GM18873 (cell line): ENCODE data around the gene CRMP1.

Source experiments
- ATAC-seq: cut with Tn5 transposase; IDR thresholded peaks from one replicate; pipeline ENCODE4 v1.9.1; 2021; ENCODE audit warnings: mild to moderate bottlenecking, moderate library complexity, moderate number of reproducible peaks; ENCODE audit not compliant: unreplicated experiment, low FRiP score

Gene CRMP1

GRCh38 chr4:5893004-5893580 lies at the start of gene CRMP1:
CRMP1 (minus strand) TSS chr4:5893086; CDS start chr4:5892969, 117 bp downstream.
- ATAC-seq: no peak

- no peak for ATAC-seq
Measured at GRCh38 chr4:5941601-5942000, 48.7 kb upstream of the CRMP1 start.

GRCh38 chr4:5940470-5941203 lies 47.8 kb upstream of the CRMP1 start:
- no peak for ATAC-seq

DNA sequence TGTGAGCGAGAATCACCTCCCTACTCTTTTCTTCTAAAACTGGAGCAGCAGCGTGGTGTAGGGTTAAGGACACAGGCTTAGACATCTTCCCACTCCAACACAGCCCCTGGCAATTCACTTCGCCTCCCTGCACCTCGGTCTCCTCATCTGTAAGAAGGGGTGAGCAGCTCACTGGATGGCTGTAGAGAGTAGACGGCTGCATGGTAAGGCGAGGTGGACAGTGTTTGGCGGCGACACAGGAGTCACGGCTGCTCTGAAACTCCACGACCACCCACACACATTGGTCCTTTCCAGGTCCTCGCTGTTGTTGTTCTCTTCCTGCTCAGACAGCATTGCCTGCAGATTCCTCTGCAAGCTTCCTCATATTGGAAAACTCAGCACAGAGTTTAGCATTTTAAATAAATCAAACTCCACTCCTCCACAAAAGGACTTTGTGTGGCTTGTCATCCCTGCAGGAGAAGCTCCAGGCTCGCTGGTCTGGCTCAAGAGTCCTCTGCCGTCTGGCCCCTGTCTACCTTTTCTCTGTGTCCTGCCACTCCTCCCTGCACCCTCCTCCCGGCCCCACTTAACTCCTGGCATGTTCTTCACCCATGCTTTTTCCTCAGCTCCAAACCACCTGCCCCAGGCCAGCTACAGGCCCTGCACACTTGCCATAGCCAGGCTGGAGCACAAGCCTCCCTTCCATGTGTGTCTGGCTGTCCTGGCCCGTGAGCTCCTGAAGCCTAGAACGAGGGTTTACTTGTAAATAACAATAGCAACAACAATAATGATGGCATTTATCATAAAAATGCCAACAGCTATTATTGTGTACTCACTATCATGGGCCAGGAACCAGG lies 41.3 kb upstream of the CRMP1 start:
- ATAC-seq: no peak

DNA sequence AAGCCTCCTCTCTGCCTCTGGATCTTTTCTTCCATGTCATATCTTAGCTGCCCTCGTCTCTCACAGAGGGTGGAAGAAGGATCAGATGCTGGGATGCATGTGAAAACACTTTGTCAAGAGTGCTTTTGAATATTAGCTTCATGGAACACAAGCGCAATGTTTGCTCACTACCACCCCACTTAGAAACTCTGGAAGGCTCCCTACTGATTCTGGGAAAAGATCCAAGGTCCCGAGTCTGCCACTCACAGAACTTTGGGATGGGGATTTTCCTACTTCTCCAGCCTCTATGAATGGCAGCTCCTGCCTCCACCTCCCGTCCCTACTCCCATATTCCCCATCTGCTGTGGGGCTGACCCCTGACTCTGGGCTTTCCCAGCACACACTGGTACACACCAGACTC lies 40.2 kb upstream of the CRMP1 start:
- no peak for ATAC-seq

- ATAC-seq: no peak
Measured at GRCh38 chr4:5932035-5932568, 39.2 kb upstream of the CRMP1 start.

- no peak for ATAC-seq
Measured at GRCh38 chr4:5931526-5931925, 38.6 kb upstream of the CRMP1 start.

- ATAC-seq: no peak
Measured at GRCh38 chr4:5930876-5931275, 38.0 kb upstream of the CRMP1 start.

DNA sequence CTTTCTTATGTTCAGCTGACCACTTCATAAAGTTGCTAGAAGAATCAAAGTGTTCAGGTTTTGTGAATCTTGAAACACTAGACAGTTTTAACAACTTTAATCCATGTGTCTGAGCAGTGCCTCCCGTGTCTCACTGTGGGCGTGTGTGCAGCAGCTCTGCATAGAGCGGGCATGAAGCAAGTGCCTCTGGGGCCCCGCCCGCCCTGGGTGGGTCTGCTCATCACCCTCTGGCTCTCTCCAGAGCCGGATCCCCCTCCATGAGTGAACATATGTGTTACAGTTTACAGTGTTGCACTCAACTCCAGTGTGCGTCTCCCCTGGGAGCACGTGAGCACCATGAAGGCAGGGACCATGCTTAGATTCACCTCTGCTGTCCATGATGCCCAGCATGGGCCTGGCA lies 37.6 kb upstream of the CRMP1 start:
- no peak for ATAC-seq

DNA sequence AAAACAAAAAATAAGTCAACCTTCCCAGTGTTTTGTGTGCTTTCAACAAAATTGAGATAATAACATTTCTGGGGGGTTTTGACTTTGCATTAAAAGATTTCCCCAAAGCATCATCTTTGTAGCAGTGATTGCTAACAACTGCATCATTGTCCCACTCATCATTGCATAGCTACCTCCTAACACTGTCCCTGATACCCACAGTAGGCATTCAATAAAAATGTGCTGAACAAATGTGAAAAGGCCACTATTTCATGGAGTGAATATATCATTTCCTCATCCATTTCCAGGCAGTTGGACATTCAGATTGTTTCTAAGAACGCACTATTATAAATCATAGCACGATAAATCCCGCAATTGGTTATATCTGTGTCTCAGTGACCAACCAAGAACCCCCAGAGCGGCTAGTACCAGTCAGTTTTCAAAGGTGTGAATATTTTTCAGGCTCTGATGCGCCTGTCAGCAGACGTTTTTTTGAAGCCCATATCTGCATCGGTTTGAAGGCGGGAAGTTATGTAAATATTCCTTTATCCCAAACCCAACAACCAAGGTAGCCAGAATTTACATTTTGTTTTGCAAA lies 36.0 kb upstream of the CRMP1 start:
- no peak for ATAC-seq

DNA sequence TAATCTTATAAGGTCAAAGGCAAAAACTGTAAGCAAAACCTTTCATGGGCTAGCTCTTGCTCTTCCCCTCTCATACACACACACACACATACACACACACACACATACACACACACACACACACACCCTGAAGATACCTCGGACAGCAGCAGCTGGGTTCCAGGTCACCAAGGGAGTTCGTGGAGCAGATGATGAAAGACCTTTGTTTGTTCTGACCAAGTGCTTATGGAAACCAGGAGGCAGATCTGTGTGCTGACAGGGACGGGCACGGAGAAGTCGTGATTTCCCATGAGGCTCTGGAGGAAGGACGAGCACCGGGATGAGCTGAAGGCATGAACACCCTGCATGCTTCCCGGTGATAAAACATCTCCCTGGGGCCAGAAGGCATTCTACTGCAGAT lies 35.4 kb upstream of the CRMP1 start:
- ATAC-seq: no peak

- ATAC-seq: no peak
Measured at GRCh38 chr4:5927747-5928146, 34.9 kb upstream of the CRMP1 start.

DNA sequence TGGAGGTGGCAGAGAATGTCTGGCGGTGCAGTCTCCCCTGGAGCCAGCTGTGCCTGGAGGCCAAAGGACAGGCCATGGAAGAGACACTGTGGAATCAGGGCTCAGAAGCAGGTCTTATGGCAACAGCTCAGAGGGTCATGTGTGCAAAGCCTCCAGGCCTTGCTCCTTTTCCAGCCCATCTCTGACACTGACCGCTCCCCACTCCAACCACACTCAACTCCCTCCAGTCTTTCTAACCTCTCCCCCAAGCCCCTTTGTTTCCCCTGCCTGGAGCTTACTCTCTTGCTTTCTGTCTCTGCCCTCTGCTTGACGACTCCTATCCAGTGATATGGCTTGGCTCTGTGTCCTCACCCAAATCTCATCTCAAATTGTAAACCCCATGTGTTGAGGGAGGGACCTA lies 34.2 kb upstream of the CRMP1 start:
- no peak for ATAC-seq

DNA sequence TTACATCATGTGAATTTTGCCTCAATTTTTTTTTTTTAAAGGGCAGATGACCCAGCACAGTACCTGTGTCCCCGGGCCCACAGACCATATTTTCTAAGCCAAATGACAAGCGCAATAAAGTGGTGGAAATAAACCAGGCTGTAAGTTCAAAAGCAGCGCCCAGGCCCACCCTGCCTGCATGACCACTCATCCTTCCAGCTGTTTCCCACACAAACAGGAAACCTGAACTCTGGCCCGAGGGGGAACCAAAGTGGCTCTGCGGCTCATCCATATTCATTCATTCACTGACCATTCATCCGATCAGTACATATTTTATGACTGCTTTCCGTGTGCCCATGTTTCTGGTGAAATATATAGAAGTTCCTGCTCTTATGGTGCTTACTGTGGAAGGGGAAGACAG lies 33.7 kb upstream of the CRMP1 start:
- ATAC-seq: no peak

DNA sequence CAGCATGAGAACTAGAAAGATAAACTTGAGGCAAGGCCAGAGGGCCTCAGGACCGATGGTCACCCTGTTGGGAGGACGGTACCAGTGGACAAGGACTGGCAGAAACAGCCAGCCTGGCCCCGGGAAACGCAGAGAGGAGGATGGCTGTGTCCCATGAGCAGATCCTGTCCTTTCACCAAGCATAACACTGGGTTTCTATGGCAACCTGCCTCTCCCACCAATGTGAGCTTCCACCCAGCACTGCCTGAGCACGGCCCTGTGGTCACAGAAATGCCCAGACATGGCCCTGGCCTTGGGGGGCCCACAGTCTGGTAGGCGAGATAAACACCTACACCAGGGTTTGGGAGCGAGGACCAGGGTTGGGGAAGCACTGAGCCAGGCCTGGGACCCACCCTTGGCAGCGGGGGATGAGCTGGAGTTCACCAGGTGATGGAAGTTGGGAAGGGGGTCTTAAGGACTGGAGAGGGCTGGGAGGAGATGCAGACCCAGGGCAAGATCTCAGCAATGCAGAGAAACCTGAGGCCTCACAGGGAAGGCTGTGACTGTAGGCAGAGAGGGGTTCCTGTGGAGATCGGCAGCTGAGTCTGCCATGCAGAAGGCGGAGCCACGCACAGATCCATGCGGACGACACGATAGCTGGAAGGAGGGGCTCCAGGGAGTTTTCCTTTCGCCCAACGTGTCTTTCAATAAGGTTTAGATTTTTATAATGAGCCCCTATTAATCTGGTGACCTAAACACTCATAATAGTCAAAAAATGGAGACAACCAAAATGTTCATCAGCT lies 32.7 kb upstream of the CRMP1 start:
- no peak for ATAC-seq

GRCh38 chr4:5924461-5925125 lies 31.7 kb upstream of the CRMP1 start:
- ATAC-seq: no peak

DNA sequence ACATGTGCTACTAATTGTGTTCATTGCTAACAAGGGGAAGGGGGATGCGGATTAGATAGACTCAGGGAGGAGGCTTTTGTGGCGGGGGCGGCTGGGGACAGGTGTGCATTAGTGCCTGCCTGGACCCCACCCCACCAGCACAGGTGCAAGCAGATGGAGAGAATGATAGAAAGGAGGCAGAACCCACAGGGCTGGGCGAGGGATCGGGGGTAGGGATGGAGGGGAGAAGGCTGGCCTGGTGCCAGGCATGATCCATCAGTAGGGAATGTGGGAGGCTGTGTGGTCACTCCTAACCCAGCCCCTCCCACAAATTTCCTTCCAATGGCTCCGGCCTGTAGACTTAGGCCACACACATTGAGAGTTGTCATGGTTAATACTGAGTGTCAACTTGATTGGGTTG lies 30.5 kb upstream of the CRMP1 start:
- ATAC-seq: no peak

- no peak for ATAC-seq
Measured at GRCh38 chr4:5922556-5922955, 29.7 kb upstream of the CRMP1 start.

GRCh38 chr4:5921981-5922380 lies 29.1 kb upstream of the CRMP1 start:
- no peak for ATAC-seq
